COLO668 (cell line): ENCODE results near the gene CHCHD5.

Experiments used
- DNase-seq: peaks from one replicate; lab custom pipeline; 2025; ENCODE audit not compliant: unreplicated experiment; lab: John Stamatoyannopoulos, UW

The CHCHD5 gene

GRCh38 chr2:112623913-112624777 is 39.7 kb downstream of the CHCHD5 start:
- DNase-seq, result no peak

DNA sequence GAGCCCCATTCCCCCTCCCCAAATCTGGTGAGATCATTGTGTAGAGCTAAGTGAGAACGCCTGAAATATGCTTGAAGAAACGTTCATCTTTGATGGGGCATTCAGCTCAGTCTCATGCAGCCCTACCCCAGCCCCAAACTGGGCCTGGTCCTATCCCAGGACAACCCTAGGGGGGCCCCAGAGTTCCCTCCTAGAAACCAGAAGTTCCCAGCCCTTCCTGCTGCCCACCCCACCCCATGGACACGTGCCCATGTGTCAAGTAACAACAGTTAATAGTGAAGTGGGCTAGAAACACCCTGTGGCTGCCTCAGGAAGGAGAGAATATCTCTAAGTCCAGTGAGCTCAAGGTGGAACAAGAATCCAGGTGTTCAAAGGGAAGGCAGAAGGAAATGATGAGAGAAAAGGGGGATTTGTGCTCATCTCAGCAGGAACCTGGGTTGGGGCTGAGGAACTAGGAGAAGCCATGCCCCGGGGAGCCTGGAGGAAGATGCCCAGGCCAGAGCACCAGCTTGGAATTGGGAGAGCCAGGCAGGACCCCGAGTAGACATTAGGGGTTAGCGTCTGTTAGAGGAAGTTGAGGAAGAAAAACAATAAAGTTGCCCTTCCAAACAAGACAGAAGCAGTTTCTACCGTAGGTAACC is 41.2 kb downstream of the CHCHD5 start:
- no peak for DNase-seq

GRCh38 chr2:112626604-112627059 is 42.2 kb downstream of the CHCHD5 start:
- peak; percentile 37 for DNase-seq

- no peak for DNase-seq
Measured at GRCh38 chr2:112627060-112628040, 42.9 kb downstream of the CHCHD5 start.

GRCh38 chr2:112629224-112629623 is 44.8 kb downstream of the CHCHD5 start:
- no peak for DNase-seq

DNA sequence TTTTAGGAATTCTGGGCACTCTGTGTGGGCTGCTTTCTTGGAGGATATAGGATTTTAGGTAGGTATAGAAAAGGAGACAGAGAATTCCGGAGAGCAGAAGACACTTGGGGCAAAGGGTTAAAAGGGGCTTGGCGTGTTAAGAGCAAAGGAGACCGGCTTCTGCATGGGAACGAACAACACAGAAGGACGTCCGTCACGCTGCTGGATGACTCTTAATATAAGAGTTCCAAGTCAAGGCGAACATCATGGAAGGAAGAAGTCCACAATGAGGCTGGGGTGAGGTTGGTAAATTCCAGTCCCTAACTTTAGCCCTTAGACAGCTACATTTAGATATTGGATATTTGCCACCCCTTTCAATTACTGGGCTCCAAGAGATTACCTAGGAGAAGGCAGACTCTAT is 45.4 kb downstream of the CHCHD5 start:
- no peak for DNase-seq

DNA sequence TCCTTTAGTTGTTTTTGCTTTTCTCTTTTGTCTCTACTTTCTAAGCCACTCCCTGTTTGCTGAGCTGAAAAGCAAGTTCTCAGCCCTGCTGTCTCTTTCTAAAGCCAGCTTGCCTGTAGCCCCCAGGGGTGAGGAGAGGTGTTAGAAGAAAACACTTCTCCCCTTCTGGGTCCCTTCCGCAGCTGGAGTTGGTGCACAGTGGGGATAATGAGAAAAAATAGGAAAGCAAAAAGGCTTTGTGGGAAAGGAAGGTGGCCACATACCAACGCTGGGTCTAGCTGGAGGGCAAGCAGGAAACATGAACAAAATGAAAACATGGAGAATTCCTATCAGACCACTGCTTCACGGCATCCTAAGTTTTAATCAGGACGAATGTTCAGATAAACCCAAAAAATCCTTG is 45.9 kb downstream of the CHCHD5 start:
- DNase-seq, result no peak

DNA sequence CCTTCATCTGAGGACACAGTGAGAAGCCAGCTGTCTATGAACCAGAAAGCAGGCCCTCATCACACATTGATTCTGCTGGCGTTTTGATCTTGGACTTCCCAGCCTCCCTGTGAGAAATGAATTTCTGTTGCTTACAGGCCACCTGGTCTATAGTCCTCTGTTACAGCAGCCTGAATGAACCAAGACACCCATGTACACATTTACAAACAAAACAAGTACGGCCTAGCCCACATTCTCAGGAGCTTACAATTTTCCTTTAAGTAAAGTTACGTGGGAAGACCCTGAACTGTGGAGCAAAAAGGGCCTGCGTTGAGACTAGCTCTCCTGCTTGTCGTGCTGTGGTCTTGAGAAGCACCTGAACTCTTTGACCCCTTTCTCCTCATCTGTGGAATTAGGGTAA is 49.3 kb downstream of the CHCHD5 start:
- DNase-seq, result no peak

- DNase-seq, result no peak
Measured at GRCh38 chr2:112634153-112634873, 49.9 kb downstream of the CHCHD5 start.

GRCh38 chr2:112634874-112635157 is 50.4 kb downstream of the CHCHD5 start:
- DNase-seq, result no peak

DNA sequence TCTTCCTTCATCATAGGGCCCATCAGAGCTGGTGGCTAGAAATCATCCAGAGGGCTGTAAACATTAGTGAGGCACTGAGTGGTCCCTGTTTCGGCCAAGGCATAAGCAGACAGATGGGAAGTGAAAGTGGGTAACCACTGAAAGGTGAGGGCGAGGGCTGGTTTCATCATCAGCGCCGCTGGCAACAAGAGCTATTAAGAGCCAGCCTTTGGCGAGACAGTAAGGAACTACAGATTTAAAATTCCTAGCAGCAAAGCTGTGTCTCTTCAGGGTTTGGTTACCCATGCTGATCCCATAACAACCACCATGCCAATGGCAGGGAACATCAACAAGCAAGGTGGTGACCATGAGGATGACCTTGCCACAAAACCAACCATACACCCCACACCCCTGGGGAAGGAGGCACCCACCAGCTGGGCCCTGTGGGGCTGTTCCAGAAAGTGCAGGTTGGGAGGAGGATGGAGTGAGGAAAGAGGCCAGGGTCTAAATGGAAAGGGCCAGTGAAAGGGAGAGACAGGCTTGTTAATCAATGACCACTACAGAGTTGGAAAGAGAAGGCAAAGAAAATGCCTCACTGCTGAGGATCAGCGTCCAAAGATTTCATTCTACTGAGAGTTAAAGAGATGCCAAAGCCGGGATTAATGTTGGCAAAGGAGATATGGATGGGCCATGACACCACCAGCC is 52.3 kb downstream of the CHCHD5 start:
- DNase-seq, result no peak

GRCh38 chr2:112637289-112637660 is 52.9 kb downstream of the CHCHD5 start:
- no peak for DNase-seq
